Measurements from ENCODE around the gene FNIP2.

FNIP2 gene

DNA sequence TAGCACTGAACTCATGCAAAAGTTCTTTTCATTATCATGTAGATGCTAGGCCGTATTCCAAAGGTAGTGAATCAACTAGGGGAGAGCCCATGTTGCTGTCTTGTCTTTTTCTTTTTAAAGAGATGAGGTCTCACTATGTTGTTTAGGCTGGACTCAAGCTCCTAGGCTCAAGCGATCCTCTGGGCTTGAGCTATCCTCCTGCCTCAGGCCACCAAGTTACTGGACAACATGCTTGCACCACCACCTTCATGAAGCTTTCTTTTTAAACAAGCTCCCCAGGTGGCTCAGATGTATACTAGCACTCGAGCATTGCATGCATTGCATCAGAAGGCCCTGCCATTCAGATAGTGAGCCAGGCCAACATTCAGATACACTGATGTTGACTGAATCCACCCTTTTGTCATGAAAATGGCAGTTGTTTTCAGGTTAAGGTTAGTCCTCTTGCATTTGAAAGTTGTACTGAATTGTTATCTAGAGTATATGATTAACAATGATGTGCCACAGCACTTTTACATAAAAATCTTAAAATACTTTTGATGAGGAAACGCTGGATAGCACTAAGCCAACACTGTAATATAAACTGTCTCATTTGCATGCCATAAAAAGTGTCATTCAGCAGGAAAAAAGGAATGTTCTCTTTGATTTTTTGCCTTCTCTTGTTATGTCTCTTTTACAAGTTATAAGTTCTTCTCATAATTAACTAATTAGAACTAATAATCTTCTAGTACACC is 76.7 kb downstream of the FNIP2 start:
- no peak for DNase-seq

DNA sequence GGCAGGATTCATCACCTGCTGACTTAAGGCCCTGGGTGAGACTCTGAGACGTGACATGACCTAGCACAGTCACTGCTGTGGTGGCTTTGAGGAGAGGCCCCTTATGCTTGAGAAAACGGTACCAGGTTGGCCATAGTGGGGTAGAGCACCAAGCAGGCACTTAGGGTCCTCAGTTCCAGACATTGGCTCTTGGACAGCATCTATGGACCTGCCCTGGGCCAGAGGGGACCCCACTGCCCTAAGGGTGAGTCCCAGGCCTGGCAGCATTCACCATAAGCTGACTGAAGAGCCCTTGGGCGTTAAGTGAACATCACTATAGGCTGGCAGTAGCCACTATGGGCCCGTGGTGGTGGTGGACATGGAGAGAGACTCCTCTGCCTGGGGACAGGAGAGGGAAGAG is 78.7 kb downstream of the FNIP2 start:
- DNase-seq = no peak

DNA sequence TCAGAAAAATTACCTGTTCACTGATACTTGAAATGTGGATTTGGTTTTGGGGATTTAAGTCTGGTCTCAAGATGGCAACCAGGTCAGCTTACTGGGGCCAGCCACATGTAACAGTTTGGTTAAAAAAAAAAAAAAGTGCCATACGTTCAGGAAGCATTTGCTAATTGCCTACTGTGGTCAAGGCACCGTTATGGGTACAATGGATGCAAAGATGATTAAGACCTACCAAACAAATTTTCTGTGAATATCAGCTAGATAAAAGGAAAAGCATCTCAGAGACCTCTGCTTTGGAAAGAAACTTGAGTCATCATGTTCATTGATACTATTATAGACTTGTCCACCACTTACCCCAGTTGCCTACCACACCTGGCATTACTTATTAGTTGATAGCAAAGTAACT is 80.9 kb downstream of the FNIP2 start:
- DNase-seq = no peak

DNA sequence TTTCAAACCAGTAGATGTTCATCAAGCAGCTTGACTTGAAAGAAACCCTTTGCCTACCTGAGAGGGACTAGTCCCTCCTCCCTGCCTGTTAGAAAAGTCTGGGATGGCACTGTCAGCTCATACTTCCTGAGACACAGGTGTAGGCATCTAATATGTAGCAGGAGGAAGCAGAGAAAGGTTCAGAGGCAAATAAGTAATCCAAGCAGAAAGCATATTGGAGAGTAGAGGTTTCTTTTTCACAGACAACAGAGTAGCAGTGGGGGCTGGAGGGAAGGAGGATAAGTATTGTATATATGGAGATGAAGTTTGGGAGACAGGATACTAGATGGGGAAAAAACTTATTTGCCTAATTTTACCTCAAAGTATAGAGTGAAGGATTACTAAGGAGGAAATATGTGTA is 81.5 kb downstream of the FNIP2 start:
- DNase-seq = no peak

DNA sequence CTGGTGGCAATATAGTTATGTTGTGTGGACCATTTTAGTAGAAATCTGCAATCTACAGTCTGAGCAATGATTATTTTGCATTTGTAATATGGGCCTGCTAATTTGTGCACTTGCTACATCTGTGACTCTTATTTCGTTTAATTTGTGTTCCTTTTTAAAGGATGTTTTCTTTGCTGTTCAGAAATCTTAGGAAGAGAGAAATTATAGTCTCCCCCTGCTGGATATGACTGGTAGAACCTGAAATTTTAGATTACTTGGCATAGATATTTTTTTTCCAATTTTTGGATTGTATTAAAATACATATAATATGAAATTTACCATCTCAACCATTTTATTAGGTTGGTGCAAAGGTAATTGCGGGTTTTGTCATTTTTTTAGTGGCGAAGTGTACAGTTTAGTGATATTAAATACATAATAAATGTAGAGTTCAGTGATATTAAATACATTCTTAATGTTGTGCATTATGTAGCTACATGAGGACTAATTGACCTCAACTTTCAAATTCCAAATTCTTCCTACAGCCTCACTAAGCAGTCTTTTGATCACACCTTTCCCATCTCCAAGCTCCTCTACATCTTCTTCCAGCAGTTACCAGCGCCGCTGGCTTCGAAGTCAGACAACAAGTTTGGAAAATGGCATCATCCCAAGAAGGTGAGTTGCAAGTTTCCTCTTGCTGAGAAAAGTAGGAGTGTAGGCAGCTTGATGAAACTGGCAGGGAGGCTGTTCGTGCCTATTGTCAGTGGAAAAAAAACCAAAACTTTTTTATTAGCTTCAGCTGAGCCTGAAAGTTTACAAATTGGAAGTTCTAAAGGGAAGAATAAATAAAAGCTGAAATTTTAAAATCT is 82.2 kb downstream of the FNIP2 start:
- no peak for DNase-seq

DNA sequence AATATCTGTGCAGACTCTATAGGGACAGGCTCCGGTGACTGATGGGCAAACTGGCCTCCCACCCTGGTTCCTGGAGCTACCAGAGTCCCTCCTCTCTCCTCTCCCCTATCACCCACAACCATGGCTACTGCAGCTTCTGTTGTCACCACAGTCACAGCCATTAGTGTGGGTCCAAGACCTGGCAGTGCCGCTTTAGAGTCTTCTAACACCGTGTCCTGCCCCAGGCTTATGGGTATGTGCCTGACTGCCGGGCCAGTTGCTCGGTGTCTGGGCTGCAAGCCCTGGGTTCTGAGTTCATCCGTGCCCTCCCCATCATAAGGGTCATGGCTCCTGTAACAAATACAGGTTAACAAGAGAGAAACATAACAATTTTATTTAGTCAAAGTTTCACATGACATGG is 85.4 kb downstream of the FNIP2 start:
- DNase-seq = no peak

DNA sequence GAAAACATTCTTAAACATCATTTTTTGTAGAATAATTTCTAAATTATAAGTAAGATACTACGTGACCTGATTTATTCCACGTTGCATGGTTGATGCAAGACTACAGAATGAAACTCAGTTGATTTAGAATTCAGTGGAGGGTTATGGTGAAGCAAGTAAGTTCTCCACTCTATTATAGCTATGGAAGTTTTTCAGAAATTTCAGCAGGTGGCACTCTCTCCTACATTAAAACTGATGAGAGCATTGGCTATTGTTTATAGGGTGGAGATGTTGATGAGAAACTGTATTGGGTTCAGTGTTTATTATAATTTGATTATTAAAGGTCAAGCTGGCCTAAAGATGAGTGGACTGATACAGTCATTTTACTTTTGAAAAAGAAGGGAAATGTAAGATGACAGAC is 88.0 kb downstream of the FNIP2 start:
- DNase-seq = no peak

DNA sequence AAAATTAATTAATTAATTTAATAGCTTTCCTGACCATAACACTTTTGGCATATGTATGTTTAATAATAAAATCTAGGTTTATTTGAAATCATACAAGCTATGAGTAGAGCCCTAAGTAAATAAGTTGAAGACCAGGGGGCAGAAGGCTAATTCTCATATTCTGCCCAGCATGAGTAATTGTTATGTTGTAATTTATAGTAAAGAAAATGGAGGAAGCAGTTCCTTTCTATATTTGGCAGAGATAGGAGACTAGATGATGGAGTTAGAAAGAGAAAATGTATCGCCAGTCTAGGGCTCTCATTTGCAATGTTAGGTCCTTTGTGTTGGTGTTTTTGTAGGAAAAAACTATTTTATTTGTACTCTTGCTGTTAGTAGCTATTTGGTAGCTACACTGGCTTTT is 89.1 kb downstream of the FNIP2 start:
- no peak for DNase-seq

DNA sequence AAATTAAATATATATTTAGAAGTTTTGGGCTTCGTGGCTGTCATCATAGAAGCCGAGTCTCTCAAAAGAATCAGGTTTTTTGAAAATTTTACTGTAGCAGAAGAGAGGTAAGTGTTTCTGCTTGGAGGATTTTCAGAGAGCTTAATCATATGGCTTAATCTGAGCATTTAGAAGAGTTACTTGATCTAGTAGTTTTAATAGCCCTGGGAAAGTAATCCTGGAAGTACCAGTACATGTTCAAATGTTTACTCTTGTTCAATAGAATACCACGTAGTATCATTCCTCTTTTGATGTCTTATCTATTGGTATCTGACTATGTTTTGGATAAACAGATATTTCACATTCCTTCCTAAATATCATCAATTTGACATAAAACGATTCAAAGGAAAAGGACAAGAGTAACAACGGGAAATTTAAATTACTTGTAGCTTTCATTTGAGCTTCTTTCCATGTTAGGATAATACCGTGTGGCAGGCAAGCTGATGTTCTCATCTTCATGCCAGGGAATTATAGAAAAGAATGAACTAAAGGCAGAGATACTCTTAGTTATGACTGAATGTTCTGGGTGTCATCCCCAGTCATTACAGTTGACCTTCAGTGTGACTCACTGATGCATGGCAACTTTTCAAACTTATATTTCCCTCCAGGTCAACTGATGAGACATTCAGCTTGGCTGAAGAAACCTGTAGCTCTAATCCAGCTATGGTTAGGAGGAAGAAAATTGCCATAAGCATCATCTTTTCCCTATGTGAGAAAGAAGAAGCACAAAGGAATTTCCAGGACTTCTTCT is 89.8 kb downstream of the FNIP2 start:
- DNase-seq = no peak

DNA sequence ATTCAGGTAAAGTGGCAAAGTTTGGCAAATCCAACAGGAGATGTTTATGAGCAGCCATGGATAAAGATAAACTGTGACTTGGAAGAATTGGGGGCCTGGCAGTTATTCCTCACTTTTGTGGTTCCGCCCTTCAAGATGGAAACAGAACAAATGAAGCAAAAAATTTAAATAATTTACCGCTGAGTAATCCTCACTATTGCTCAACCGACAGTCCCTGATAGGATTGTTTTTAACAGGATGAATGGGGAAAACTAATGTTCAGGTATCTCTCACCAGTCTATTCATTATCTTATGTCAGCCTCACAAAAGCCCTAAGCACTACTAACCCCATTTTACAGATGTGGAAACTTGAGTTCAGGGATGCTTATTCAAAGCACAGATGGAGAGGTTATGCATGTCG is 90.8 kb downstream of the FNIP2 start:
- DNase-seq = no peak

DNA sequence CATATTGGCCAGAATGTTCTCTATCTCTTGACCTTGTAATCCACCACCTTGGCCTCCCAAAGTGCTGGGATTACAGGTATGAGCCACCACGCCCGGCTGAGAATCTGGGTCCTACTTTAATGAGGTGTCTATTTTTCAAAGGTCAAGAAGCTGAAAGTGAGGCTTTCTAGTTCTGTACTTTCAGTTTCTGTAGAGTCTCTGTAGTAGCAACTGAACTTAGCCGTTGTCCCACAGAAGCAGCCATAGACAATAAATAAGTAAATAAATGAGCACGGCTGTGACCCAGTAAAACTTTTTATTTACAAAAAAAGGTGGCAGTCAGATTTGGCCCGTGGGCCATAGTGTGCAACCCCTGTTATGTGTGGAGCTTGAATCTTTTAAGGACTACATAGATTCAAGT is 92.0 kb downstream of the FNIP2 start:
- no peak for DNase-seq

DNA sequence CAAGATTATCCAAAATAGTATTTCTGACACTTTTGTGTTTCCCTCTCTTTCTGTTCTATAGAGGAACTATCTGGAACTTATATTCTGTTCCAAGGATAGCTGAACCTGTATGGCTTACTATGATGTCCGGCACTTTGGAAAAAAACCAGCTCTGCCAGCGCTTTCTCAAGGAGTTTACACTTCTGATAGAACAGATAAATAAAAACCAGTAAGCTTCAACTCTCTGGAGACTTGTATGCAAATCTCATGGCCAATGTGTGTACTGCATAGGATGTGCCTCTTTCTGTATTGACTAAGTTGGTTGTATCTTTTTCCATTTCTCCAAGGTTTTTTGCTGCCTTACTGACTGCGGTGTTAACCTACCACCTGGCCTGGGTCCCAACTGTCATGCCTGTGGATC is 92.5 kb downstream of the FNIP2 start:
- no peak for DNase-seq

DNA sequence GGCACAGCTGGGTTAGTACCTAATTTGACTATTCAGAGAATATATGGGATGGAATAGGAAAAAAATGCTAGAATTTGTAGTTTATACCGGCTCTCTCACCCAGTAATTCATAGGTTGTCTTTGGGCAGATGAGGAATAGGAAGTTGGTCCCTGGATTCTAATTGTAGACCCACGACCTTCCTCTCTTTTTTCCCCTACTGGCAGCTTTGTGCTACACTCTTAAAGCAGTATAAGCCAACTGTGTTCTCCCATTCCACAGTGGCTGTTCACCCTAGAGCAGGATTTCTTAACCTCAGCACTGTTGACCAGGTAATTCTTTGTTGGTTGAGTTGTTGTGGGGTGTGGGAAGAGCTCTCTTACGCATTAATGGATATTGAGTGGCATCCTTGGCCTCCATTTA is 92.9 kb downstream of the FNIP2 start:
- DNase-seq = no peak

DNA sequence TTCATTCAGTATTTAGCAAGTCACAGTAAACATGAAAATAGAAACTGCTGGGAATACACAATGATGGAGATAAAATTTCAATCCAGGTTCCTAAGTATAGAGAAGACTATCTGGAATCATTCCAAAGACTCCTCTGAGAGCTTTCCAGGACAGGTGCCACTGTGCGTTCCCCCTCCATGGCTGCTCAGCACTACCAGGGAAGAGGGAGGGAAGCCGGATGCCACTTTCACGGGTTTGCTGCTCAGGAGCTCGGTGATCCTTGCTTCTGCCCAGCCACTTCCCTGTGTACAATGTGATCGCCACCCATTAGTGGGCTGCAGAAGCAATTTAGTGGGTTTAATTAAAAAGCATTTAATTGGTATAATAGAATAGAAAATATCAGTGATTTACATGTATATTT is 94.5 kb downstream of the FNIP2 start:
- no peak for DNase-seq

DNA sequence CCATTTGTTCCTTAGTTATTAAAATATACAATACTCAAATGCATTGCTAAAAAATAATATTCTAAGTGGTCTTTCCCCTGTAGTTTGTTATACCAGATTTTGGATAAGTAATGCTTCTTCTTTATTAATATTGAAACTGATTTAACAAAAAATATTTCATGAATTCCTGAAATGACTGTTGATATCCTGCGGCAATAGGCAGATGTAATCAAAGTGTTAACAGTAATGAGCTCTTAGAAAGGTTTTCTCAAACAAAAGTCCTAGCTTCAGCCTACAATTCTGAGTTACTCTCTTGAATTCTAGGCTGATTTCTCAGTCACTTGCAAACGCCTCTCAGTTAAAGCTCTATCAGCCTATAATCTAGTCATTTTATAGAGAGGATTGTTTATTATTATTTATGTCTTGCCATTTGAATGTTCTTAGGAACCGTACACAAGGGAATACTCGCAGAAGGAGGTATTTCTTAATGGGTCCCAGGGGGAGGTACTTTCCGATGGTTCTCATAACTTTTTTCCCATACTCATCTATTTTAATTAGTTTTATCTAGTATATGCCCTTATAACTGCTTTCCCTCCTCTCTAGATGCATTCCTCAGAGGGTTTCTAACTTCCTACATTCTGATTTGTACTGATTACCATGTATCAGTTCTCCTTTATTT is 96.8 kb downstream of the FNIP2 start:
- DNase-seq = no peak

DNA sequence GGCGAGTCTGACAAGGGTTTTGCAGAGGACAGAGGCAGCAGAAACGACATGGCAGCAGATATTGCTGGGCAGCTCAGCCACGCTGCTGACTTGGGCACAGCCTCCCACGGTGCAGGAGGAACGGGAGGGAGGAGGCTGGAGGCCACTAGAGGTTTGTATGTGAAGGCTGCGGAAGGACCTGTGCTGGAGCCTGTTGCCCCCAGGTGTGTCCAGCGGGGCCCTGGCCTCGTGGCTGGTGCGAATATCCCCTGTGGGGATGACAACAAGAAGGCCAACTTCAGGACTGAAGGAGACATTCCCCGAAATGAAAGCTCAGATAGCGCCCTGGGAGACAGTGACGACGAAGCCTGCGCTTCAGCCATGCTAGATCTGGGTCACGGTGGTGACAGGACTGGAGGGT is 100.2 kb downstream of the FNIP2 start:
- DNase-seq = no peak

DNA sequence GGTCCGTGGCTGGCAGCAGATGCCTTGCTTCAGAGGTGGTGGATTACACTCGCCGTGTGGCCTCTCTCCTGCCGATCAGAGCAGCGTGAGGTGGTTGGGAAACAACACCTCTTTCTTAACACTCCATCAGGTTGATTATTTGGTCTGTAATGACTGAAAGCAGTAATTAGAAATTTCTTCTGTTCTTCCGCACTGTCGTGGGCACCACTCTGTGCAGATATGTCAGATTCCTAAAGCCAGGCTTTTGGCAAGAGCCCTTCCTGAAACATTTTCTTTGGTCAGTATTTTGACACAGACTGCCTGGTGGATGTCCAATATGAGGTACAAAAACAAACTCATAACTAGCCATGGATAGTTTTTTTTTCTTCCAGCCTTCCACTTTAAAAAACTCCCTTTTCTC is 100.9 kb downstream of the FNIP2 start:
- DNase-seq = no peak

DNA sequence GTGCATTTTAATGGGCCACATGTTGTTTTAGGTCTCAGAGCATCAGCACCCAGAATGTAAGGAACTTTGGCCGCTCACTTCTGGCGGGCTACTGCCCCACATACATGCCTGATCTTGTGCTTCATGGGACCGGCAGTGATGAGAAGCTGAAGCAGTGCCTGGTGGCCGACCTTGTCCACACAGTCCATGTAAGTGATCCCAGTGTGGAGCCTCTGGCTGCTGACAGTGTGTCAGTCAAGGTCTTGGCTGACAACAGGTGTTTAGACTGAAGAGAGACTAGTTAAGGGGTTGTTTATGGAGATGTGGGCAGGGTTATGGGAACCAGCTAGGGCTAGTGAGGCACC is 101.4 kb downstream of the FNIP2 start:
- DNase-seq = no peak

DNA sequence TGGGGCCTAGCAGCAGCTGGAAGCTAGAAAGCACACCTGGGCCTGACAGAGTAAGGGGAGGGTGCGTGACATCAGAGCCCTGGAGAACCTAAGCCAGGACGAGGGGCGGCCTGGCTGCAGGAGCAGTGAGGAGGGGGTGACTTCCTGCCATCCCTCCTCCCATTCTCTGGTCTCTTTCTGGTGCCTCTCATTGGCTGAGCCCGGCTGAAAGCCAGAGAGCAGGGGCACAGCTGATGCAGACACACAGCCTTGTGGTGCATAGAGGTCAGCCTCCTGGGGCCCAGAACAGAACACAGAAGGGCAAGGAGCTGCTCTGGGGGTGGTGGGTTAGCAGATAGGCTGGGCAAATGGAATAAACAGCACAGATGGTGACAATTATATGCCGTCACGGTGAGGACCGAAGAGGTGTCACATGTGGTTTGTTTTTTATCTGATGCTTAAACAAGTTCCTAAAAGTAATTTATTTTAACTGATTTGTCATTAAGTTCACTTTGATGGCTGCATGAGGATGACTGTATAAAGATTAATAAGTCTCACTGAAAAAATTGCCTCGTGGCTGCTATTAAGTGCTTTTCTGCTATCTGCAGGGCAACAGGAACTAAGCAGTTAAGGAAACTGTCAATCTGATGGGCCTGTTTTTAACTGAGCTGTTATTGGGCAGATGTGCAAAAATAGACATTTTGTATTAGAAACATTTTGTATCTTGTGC is 102.0 kb downstream of the FNIP2 start:
- DNase-seq = no peak

DNA sequence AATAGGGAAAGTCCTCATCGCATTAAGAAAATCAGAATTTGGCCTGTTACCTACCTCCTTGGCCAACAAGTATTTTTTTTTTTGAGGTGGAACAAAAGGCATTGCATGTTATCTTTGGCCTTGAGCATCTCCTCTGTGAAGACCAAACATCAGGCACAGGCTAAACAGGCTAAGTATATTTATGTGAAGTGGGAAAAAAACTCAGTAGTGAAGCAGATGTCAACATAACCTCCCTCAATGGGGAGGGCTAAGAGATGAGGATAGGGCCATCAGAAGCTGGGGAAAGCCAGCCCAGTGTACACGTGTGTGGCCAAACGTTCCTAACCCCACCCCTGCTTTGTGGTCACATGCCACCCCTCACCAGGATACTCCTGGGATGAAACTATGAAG is 102.5 kb downstream of the FNIP2 start:
- no peak for DNase-seq

DNA sequence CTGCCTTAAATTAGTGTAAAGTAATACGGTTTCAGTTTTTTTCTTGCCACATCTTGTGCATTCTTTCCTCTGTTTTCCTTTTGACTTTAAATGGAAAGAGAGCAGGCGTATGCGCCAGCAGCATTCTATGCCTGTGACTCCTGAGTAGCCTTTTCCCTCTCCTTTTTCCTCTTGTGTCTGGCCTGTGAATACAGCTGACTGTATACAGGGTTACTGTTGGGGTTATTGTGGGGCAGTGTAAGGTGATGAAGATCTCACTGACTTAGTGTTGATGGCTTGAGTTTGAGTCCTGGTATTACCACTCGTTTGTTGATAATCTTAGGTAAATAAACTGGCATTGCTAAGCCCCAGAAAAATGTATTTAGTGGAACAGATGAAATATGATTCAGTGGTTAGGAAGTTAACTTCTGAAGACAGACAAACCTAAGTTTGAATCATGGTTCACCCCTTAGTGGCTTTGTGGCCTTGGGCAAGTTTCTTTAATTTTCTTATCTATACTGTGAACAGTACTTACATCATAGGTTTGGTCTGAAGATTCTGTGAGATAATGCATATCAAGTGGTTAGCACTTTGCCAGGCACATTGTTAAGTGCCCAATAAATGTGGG is 105.1 kb downstream of the FNIP2 start:
- no peak for DNase-seq

DNA sequence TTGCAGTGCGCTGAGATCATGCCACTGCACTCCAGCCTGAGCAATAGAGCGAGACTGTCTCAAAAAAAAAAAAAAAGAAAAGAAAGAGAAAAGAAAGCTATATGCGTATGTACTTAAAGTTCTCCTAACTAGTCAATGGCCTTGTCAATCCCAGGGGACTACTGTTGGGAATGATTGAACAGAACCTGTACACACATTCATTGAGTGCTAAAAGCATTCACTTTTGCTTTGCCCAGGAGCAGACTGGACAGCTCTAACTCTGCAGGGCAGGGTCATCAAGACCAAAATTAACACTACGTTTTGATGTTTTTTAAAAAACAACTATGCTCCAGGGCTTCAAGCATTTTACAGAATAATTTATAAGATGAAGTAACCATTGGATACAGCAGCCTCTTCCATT is 106.2 kb downstream of the FNIP2 start:
- no peak for DNase-seq

Data from activated T-cell treated with anti-CD3 and anti-CD28 coated beads for 4 hours (primary cell).